Measurements from ENCODE around the gene MPRIP. TPM values are rescaled to one million over a fixed set of nuclear protein-coding genes. Genes with fewer than 3 reads are reported as not detected.
A peak's percentile ranks its signal among the peaks of the same experiment; 100 is the strongest.

The MPRIP gene
- total RNA-seq, 2 experiments from 2014 or later: 196 to 207 TPM

- no peak for DNase-seq
- peaks cover 43% of the 10 kb centered on the region for H3K36me3 Mint-ChIP-seq (ENCODE audit: low read depth)
- no peak overlapping the region for H3K4me3 Mint-ChIP-seq
- H3K4me1 Mint-ChIP-seq: peaks cover 16% of the 10 kb centered on the region
- CTCF ChIA-PET: interaction anchor here (1.7 kb wide), 1 partner anchor 90 kb away, joined by 6 read pairs; no protein-coding TSS in a partner anchor
- POLR2A ChIA-PET: no interaction called here
- H3K27ac Mint-ChIP-seq: no peak overlapping the region
- no peaks in the 10 kb centered on the region for H3K9me3 Mint-ChIP-seq
- H3K27me3 Mint-ChIP-seq: no peaks in the 10 kb centered on the region
Measured at GRCh38 chr17:17232303-17232621, 190.0 kb downstream of the MPRIP start.

- peaks cover 37% of the 10 kb centered on the region for H3K4me1 Mint-ChIP-seq
- H3K36me3 Mint-ChIP-seq (ENCODE audit: low read depth): peaks cover 21% of the 10 kb centered on the region
- CTCF ChIA-PET: interaction anchor here (0.7 to 2.1 kb wide), 2 partner anchors 70 to 93 kb away, joined by 4 to 9 read pairs; no protein-coding TSS in a partner anchor
- POLR2A ChIA-PET: interaction anchor here (0.9 to 4.3 kb wide), 13 partner anchors 9 to 115 kb away, joined by 3 to 26 read pairs (median 4); partner anchors contain the start of genes COPS3 and PLD6
- no peak for DNase-seq
- no peaks in the 10 kb centered on the region for H3K9me3 Mint-ChIP-seq
- H3K4me3 Mint-ChIP-seq: peak overlapping the region; percentile 96
- H3K27me3 Mint-ChIP-seq: no peaks in the 10 kb centered on the region
- H3K27ac Mint-ChIP-seq: peak overlapping the region; percentile 91
Measured at GRCh38 chr17:17235212-17236174, 193.2 kb downstream of the MPRIP start.

- Mint-ChIP-seq H3K27ac (peak overlapping the region; percentile 91), H3K4me3 (peak overlapping the region; percentile 96), H3K36me3 (ENCODE audit: low read depth) (peaks cover 17% of the 10 kb centered on the region), H3K4me1 (peaks cover 37% of the 10 kb centered on the region), H3K9me3 (no peaks in the 10 kb centered on the region), H3K27me3 (no peaks in the 10 kb centered on the region)
- ChIA-PET CTCF (interaction anchor here (0.8 to 2.1 kb wide), 6 partner anchors 9 to 117 kb away, joined by 3 to 9 read pairs (median 3); no protein-coding TSS in a partner anchor), POLR2A (interaction anchor here (0.6 to 4.3 kb wide), 24 partner anchors 10 to 248 kb away, joined by 3 to 26 read pairs (median 4); partner anchors contain the start of genes COPS3 and PLD6)
- no peak for DNase-seq
Measured at GRCh38 chr17:17236295-17237025, 194.2 kb downstream of the MPRIP start.

- ChIA-PET CTCF (interaction anchor here (0.8 to 1.4 kb wide), 5 partner anchors 9 to 118 kb away, joined by 3 read pairs; no protein-coding TSS in a partner anchor), POLR2A (interaction anchor here (0.6 to 4.3 kb wide), 22 partner anchors 10 to 249 kb away, joined by 3 to 26 read pairs (median 4); partner anchors contain the start of gene COPS3)
- Mint-ChIP-seq H3K9me3 (no peaks in the 10 kb centered on the region), H3K27me3 (no peaks in the 10 kb centered on the region), H3K27ac (peak within 1 kb of the TSS; percentile 91), H3K4me1 (peaks cover 37% of the 10 kb centered on the region), H3K36me3 (ENCODE audit: low read depth) (peaks cover 11% of the 10 kb centered on the region), H3K4me3 (peak within 1 kb of the TSS; percentile 96)
- peak; percentile 89 for DNase-seq
Measured at GRCh38 chr17:17237026-17237799, 195.0 kb downstream of the MPRIP start, which contains the start of gene FLCN. Gene FLCN (minus strand): TSS chr17:17237168. CDS start chr17:17228137, 9,031 bp downstream.

GRCh38 chr17:17239832-17240231, 197.6 kb downstream of the MPRIP start:
- Mint-ChIP-seq H3K27me3 (no peaks in the 10 kb centered on the region), H3K4me3 (no peak overlapping the region), H3K9me3 (no peaks in the 10 kb centered on the region), H3K36me3 (ENCODE audit: low read depth) (peaks cover 10% of the 10 kb centered on the region), H3K27ac (no peak overlapping the region), H3K4me1 (peaks cover 37% of the 10 kb centered on the region)
- ChIA-PET CTCF (interaction anchor here (1.3 kb wide), 1 partner anchor 30 kb away, joined by 4 read pairs; no protein-coding TSS in a partner anchor), POLR2A (no interaction called here)
- DNase-seq: no peak

- Mint-ChIP-seq H3K9me3 (no peaks in the 10 kb centered on the region), H3K27me3 (no peaks in the 10 kb centered on the region), H3K27ac (no peak overlapping the region), H3K36me3 (ENCODE audit: low read depth) (peaks cover 12% of the 10 kb centered on the region), H3K4me3 (no peak overlapping the region), H3K4me1 (peaks cover 21% of the 10 kb centered on the region)
- no peak for DNase-seq
- ChIA-PET CTCF (no interaction called here), POLR2A (no interaction called here)
Measured at GRCh38 chr17:17241656-17242055, 199.4 kb downstream of the MPRIP start.

GRCh38 chr17:17242246-17242645, 200.0 kb downstream of the MPRIP start:
- Mint-ChIP-seq H3K4me3 (no peak overlapping the region), H3K9me3 (no peaks in the 10 kb centered on the region), H3K27ac (no peak overlapping the region), H3K4me1 (peaks cover 21% of the 10 kb centered on the region), H3K36me3 (ENCODE audit: low read depth) (peaks cover 15% of the 10 kb centered on the region), H3K27me3 (no peaks in the 10 kb centered on the region)
- POLR2A ChIA-PET: no interaction called here
- CTCF ChIA-PET: no interaction called here
- no peak for DNase-seq

Other genes with a start within 250 kb of the MPRIP start
- not detected for gene TNFRSF13B, start 70.3 kb upstream of the MPRIP start, total RNA-seq
- gene PLD6, start 163.9 kb downstream of the MPRIP start, total RNA-seq: 1 to 10 TPM; 6.3 to 6.6 TPM
- 10 to 100 TPM; 48.8 to 53.1 TPM for gene FLCN, start 194.7 kb downstream of the MPRIP start, total RNA-seq
- gene COPS3, start 238.8 kb downstream of the MPRIP start, total RNA-seq: 100 to 1,000 TPM in 1 of 2 experiments, 10 to 100 TPM in 1; 99.9 to 109 TPM